Liver (tissue), 9 donors: ENCODE measurements around the gene DBP. TPM values are rescaled to one million over a fixed set of nuclear protein-coding genes. Genes with fewer than 3 reads are reported as not detected.

Experiments used
- DNase-seq: peaks from one replicate; pipeline ENCODE4 v3.0.0-alpha.2; 2017; ENCODE audit warnings: low spot score
- H3K27ac ChIP-seq, 2 donors: one replicate each; pipeline ENCODE4 v1.7.0; 2013; ENCODE audit warnings: inconsistent platforms in 2 of 2, low read length in 2 of 2, control low read depth in 1 of 2, low read depth in 1 of 2, mild to moderate bottlenecking in 1 of 2
- H3K27me3 ChIP-seq, 4 donors: one replicate each; pipeline versions ENCODE4 v1.6.1 to v1.7.0; 2013; ENCODE audit warnings: low read length in 3 of 4, inconsistent platforms in 1 of 4, mild to moderate bottlenecking in 1 of 4, moderate library complexity in 1 of 4; ENCODE audit not compliant: control insufficient read depth in 4 of 4, insufficient read depth in 4 of 4
- H3K36me3 ChIP-seq, 4 donors: one replicate each; pipeline versions ENCODE4 v1.6.1 to v1.7.0; 2013; ENCODE audit warnings: low read length in 3 of 4, mild to moderate bottlenecking in 3 of 4, low read depth in 1 of 4, moderate library complexity in 1 of 4; ENCODE audit not compliant: control insufficient read depth in 4 of 4, insufficient read depth in 3 of 4
- H3K4me1 ChIP-seq, 4 donors: one replicate each; pipeline versions ENCODE4 v1.6.1 to v1.7.0; 2013; ENCODE audit warnings: low read length in 3 of 4, mild to moderate bottlenecking in 3 of 4, moderate library complexity in 1 of 4; ENCODE audit not compliant: control insufficient read depth in 4 of 4, insufficient read depth in 4 of 4
- H3K4me3 ChIP-seq, 3 donors: one replicate each; pipeline versions ENCODE4 v1.6.1 to v1.7.0; 2013; ENCODE audit warnings: low read length in 3 of 3, control low read depth in 1 of 3, low read depth in 1 of 3, mild to moderate bottlenecking in 1 of 3
- H3K9ac ChIP-seq, 2 donors: one replicate each; pipeline ENCODE4 v1.7.0; 2013; ENCODE audit warnings: low read length in 2 of 2, mild to moderate bottlenecking in 2 of 2, moderate library complexity in 2 of 2, control low read depth in 1 of 2, low read depth in 1 of 2
- H3K9me3 ChIP-seq, 4 donors: one replicate each; pipeline versions ENCODE4 v1.6.1 to v1.7.0; 2013; ENCODE audit warnings: low read length in 3 of 4; ENCODE audit not compliant: control insufficient read depth in 4 of 4
- ATF3 ChIP-seq: IDR thresholded peaks from 2 replicates; pipeline ENCODE4 v1.6.1; 2016; ENCODE audit warnings: antibody characterized with exemption
- CTCF ChIP-seq: fragments of 150-350 bp; IDR thresholded peaks from 2 replicates; pipeline ENCODE4 v1.5.1; 2017; ENCODE audit warnings: improper control_type of control experiment, low read depth, low read length; ENCODE audit not compliant: missing input control
- FOXA1 ChIP-seq: IDR thresholded peaks from 2 replicates; pipeline ENCODE4 v1.6.1; 2016; ENCODE audit warnings: antibody characterized with exemption
- FOXA2 ChIP-seq: IDR thresholded peaks from 2 replicates; pipeline ENCODE4 v1.6.1; 2016; ENCODE audit warnings: antibody characterized with exemption
- GABPA ChIP-seq, 2 donors: IDR thresholded peaks in 1 of 2; conservative IDR thresholded peaks in 1 of 2; 2 replicates each; pipeline ENCODE4 v1.6.1; 2016; ENCODE audit warnings: antibody characterized with exemption in 2 of 2, mild to moderate bottlenecking in 1 of 2, moderate library complexity in 1 of 2
- HNF4A ChIP-seq, 2 donors: conservative IDR thresholded peaks; 2 replicates each; pipeline ENCODE4 v1.6.1; 2016; ENCODE audit warnings: antibody characterized with exemption in 2 of 2, mild to moderate bottlenecking in 2 of 2
- HNF4G ChIP-seq: IDR thresholded peaks from 2 replicates; pipeline ENCODE4 v1.6.1; 2016; ENCODE audit warnings: antibody characterized with exemption
- JUND ChIP-seq, 2 donors: IDR thresholded peaks; 2 replicates each; pipeline ENCODE4 v1.6.1; 2016; ENCODE audit warnings: antibody characterized with exemption in 2 of 2
- MAX ChIP-seq: IDR thresholded peaks from 2 replicates; pipeline ENCODE4 v1.6.1; 2016; ENCODE audit warnings: antibody characterized with exemption
- NR2F2 ChIP-seq: IDR thresholded peaks from 2 replicates; pipeline ENCODE4 v1.6.1; 2016; ENCODE audit warnings: antibody characterized with exemption
- RAD21 ChIP-seq, 2 donors: IDR thresholded peaks; 2 replicates each; pipeline ENCODE4 v1.6.1; 2016; ENCODE audit warnings: antibody characterized with exemption in 2 of 2, mild to moderate bottlenecking in 2 of 2
- REST ChIP-seq: IDR thresholded peaks from 2 replicates; pipeline ENCODE4 v1.6.1; 2016; ENCODE audit warnings: antibody characterized with exemption, mild to moderate bottlenecking
- RXRA ChIP-seq, 2 donors: IDR thresholded peaks; 2 replicates each; pipeline ENCODE4 v1.6.1; 2017 to 2018; ENCODE audit warnings: antibody characterized with exemption in 2 of 2, mild to moderate bottlenecking in 1 of 2
- TAF1 ChIP-seq: conservative IDR thresholded peaks from 2 replicates; pipeline ENCODE4 v1.6.1; 2016; ENCODE audit warnings: antibody characterized with exemption, mild to moderate bottlenecking
- YY1 ChIP-seq: IDR thresholded peaks from 2 replicates; pipeline ENCODE4 v1.6.1; 2016; ENCODE audit warnings: antibody characterized with exemption, mild to moderate bottlenecking
- ZBTB33 ChIP-seq: IDR thresholded peaks from 2 replicates; pipeline ENCODE4 v1.6.1; 2016; ENCODE audit warnings: antibody characterized with exemption
- WGBS: extraction: QIAGEN DNeasy Blood & Tissue Kit; methylation state at CpG from one replicate; pipeline ENCODE4 v1.1.7; 2013; 5-methylcytosine and 5-hydroxymethylcytosine counted together
- polyA plus RNA-seq, 2 donors: library from polyadenylated mRNA; stranded (reverse) in 1 of 2; unstranded in 1 of 2; fragments of 200-250 nt in 1 of 2; fragments of >200 nt in 1 of 2; fragmentation: Nextera tagmentation in 1 of 2; extraction: Ambion mirVana in 1 of 2; gene quantifications; one replicate each; pipeline versions ENCODE4 v1.2.1 to v1.2.3, GENCODE V29; 2013 to 2015
- total RNA-seq, 2 donors: library from RNA; depleted of rRNA; stranded (reverse); fragments of >200 nt; gene quantifications; one replicate each; pipeline ENCODE4 v1.2.3, GENCODE V29; 2014
- donor health status: healthy.
- donor health status: healthy.
- donor health status: healthy.
- donor health status: healthy.
- donor health status: healthy.

DBP gene
- total and polyA plus RNA-seq, 4 donors, result 1.2 to 4.5 (median 1.8) TPM

GRCh38 chr19:48656840-48657474 is 19.8 kb upstream of the DBP start:
- no peak overlapping the region for H3K4me3 ChIP-seq
- H3K4me1 ChIP-seq, result peaks cover 0 to 2% (median 0%) of the 10 kb centered on the region in 4 donors
- TF ChIP-seq ATF3, result no peak
- TF ChIP-seq ZBTB33, result no peak
- TF ChIP-seq MAX, result no peak
- TF ChIP-seq REST, result no peak
- no peak for TF ChIP-seq JUND (IDR thresholded peaks at IDR 0.05)
- no peak for TF ChIP-seq RAD21 (IDR thresholded peaks at IDR 0.05)
- TF ChIP-seq TAF1, result no peak
- TF ChIP-seq FOXA1, result no peak
- TF ChIP-seq CTCF, result no peak
- TF ChIP-seq HNF4A (conservative IDR thresholded peaks at IDR 0.05), result no peak
- TF ChIP-seq HNF4G, result no peak
- no peak for TF ChIP-seq NR2F2
- H3K27ac ChIP-seq, result no peak overlapping the region
- DNase-seq, result no peak
- no peaks in the 10 kb centered on the region for H3K9me3 ChIP-seq
- WGBS, result 51% methylated on average over 16 of the region's 16 CpGs
- no peaks in the 10 kb centered on the region for H3K36me3 ChIP-seq
- H3K9ac ChIP-seq, result no peak overlapping the region
- H3K27me3 ChIP-seq, result no peaks in the 10 kb centered on the region

- Histone ChIP-seq H3K27me3 (no peaks in the 10 kb centered on the region), H3K36me3 (no peaks in the 10 kb centered on the region), H3K27ac (no peak overlapping the region), H3K9ac (no peak overlapping the region), H3K4me3 (no peak overlapping the region), H3K9me3 (no peaks in the 10 kb centered on the region), H3K4me1 (no peaks in the 10 kb centered on the region)
- no peak for DNase-seq
- WGBS, result 62% methylated on average over 11 of the region's 11 CpGs
- TF ChIP-seq NR2F2 (no peak), HNF4A (conservative IDR thresholded peaks at IDR 0.05) (no peak), FOXA1 (no peak), MAX (no peak), FOXA2 (no peak), YY1 (no peak), RXRA (IDR thresholded peaks at IDR 0.05) (no peak), JUND (IDR thresholded peaks at IDR 0.05) (no peak), CTCF (no peak), HNF4G (no peak), GABPA (IDR thresholded peaks at IDR 0.05 in 1 of 2, conservative IDR thresholded peaks at IDR 0.05 in 1 of 2) (no peak), ZBTB33 (no peak), RAD21 (IDR thresholded peaks at IDR 0.05) (no peak)
Measured at GRCh38 chr19:48654299-48655059, 17.3 kb upstream of the DBP start.
